ENCODE results near the gene FBXO42. TPM values are rescaled to one million over a fixed set of nuclear protein-coding genes. Genes with fewer than 3 reads are reported as not detected.

Gene FBXO42
- polyA plus RNA-seq, 3 donors: 11.6 to 18.4 (median 16.9) TPM

- peaks cover 60 to 66% of the 10 kb centered on the region in 2 donors for H3K36me3 Mint-ChIP-seq
- 100% methylated on average over 3 of the region's 5 CpGs for WGBS (ENCODE audit: insufficient coverage)
- H3K4me3 Mint-ChIP-seq: no peak overlapping the region
- H3K79me2 ChIP-seq (ENCODE audit: insufficient read depth, low read length): no peaks in the 10 kb centered on the region
- peak overlapping the region in 1 of 7 donors; percentile 16 for H3K27ac Mint-ChIP-seq
- H3K4me2 ChIP-seq (replicated peaks; ENCODE audit: extremely low read depth, low read length, poor library complexity, severe bottlenecking): no peak overlapping the region
- H3K27me3 Mint-ChIP-seq (ENCODE audit: low read depth in 3 of 3): peaks cover 0 to 3% (median 0%) of the 10 kb centered on the region in 3 donors
- H3K36me3 ChIP-seq (replicated peaks in 1 of 2; ENCODE audit: control insufficient read depth in 1 of 2, insufficient read depth in 2 of 2, low read length in 2 of 2): peaks cover 62 to 84% of the 10 kb centered on the region in 2 donors
- H3K9me3 ChIP-seq (replicated peaks in 1 of 2; ENCODE audit: control insufficient read depth in 1 of 2, insufficient read depth in 1 of 2, low read length in 2 of 2): no peaks in the 10 kb centered on the region
- H3K4me1 Mint-ChIP-seq: peaks cover 23% of the 10 kb centered on the region
- no peak overlapping the region for H3K9ac ChIP-seq (ENCODE audit: insufficient read depth, low read length, poor library complexity, severe bottlenecking)
- no peak for DNase-seq
- no peaks in the 10 kb centered on the region for H3K9me3 Mint-ChIP-seq
- no peak overlapping the region for H2AFZ ChIP-seq (ENCODE audit: insufficient read depth, low read depth, low read length, poor library complexity, severe bottlenecking)
- H4K20me1 ChIP-seq (ENCODE audit: insufficient read depth, low read length): peaks cover 44% of the 10 kb centered on the region
- intact Hi-C loops (cut with micrococcal nuclease): no loop called here
- H3K27me3 ChIP-seq (ENCODE audit: control insufficient read depth in 2 of 2, insufficient read depth in 2 of 2, low read length in 2 of 2): no peaks in the 10 kb centered on the region
- peaks cover 16 to 23% of the 10 kb centered on the region in 2 donors for H3K4me1 ChIP-seq (ENCODE audit: control insufficient read depth in 1 of 2, insufficient read depth in 2 of 2, low read length in 2 of 2)
- no peak for TF ChIP-seq CTCF (IDR thresholded peaks at IDR 0.05)
- no peak overlapping the region for H3K4me3 ChIP-seq (replicated peaks in 1 of 3; ENCODE audit: low read depth in 2 of 3, low read length in 3 of 3)
- no peak overlapping the region for H3K27ac ChIP-seq (ENCODE audit: low read depth in 1 of 2, low read length in 2 of 2)
Observed at GRCh38 chr1:16253332-16253922, 98.9 kb downstream of the FBXO42 start.

- Histone ChIP-seq H3K27ac (ENCODE audit: low read depth in 1 of 2, low read length in 2 of 2) (no peak overlapping the region), H3K27me3 (ENCODE audit: control insufficient read depth in 2 of 2, insufficient read depth in 2 of 2, low read length in 2 of 2) (no peaks in the 10 kb centered on the region), H3K4me1 (ENCODE audit: control insufficient read depth in 1 of 2, insufficient read depth in 2 of 2, low read length in 2 of 2) (peaks cover 16 to 23% of the 10 kb centered on the region in 2 donors), H3K9ac (ENCODE audit: insufficient read depth, low read length, poor library complexity, severe bottlenecking) (no peak overlapping the region), H3K36me3 (replicated peaks in 1 of 2; ENCODE audit: control insufficient read depth in 1 of 2, insufficient read depth in 2 of 2, low read length in 2 of 2) (peaks cover 65 to 89% of the 10 kb centered on the region in 2 donors), H3K4me2 (replicated peaks; ENCODE audit: extremely low read depth, low read length, poor library complexity, severe bottlenecking) (no peak overlapping the region), H3K9me3 (replicated peaks in 1 of 2; ENCODE audit: control insufficient read depth in 1 of 2, insufficient read depth in 1 of 2, low read length in 2 of 2) (no peaks in the 10 kb centered on the region), H3K79me2 (ENCODE audit: insufficient read depth, low read length) (no peaks in the 10 kb centered on the region), H2AFZ (ENCODE audit: insufficient read depth, low read depth, low read length, poor library complexity, severe bottlenecking) (no peak overlapping the region), H3K4me3 (replicated peaks in 1 of 3; ENCODE audit: low read depth in 2 of 3, low read length in 3 of 3) (no peak overlapping the region), H4K20me1 (ENCODE audit: insufficient read depth, low read length) (peaks cover 44% of the 10 kb centered on the region)
- peaks cover 0 to 3% (median 0%) of the 10 kb centered on the region in 3 donors for H3K27me3 Mint-ChIP-seq (ENCODE audit: low read depth in 3 of 3)
- H3K9me3 Mint-ChIP-seq: no peaks in the 10 kb centered on the region
- H3K27ac Mint-ChIP-seq: peak overlapping the region in 1 of 7 donors; percentile 28
- H3K36me3 Mint-ChIP-seq: peaks cover 64 to 70% of the 10 kb centered on the region in 2 donors
- no peak overlapping the region for H3K4me3 Mint-ChIP-seq
- TF ChIP-seq CTCF (IDR thresholded peaks at IDR 0.05): no peak
- intact Hi-C loops (cut with micrococcal nuclease): no loop called here
- peaks cover 27% of the 10 kb centered on the region for H3K4me1 Mint-ChIP-seq
- no peak for DNase-seq
- WGBS (ENCODE audit: insufficient coverage): no CpG with 5 or more reads among the region's 2 CpGs
Observed at GRCh38 chr1:16252912-16253311, 99.4 kb downstream of the FBXO42 start.

All from CD14-positive monocyte (primary cell).